HG03108 (cell line): ENCODE measurements around the gene ZNF605.
"Not testable (repeated sequence)": the region's sequence is repeated elsewhere in the genome, so short reads cannot be mapped to it uniquely, and the experiment has no call there.

Source experiments
- ATAC-seq: cut with Tn5 transposase; IDR thresholded peaks from one replicate; pipeline ENCODE4 v1.9.1; 2021; ENCODE audit warnings: moderate library complexity; ENCODE audit not compliant: unreplicated experiment

Gene ZNF605

GRCh38 chr12:132956011-132956788, at the start of gene ZNF605:
Gene ZNF605, minus strand, starts transcription at chr12:132956306. Its CDS starts 10,671 bp downstream, at chr12:132945635.
- peak; percentile 96 for ATAC-seq

- no peak for ATAC-seq
These were observed 42.6 kb upstream of the ZNF605 start for GRCh38 chr12:132998741-132999140.

GRCh38 chr12:132986885-132987225, 30.7 kb upstream of the ZNF605 start:
- ATAC-seq: no peak

- ATAC-seq: peak; percentile 98
These were observed 30.1 kb upstream of the ZNF605 start, which contains the start of gene ZNF26 for GRCh38 chr12:132986001-132986884. Gene ZNF26, plus strand, starts transcription at chr12:132986367. Its CDS starts 474 bp downstream, at chr12:132986841.

GRCh38 chr12:132976870-132977269, 20.8 kb upstream of the ZNF605 start:
- not testable (repeated sequence) for ATAC-seq

GRCh38 chr12:132972374-132972773, 16.3 kb upstream of the ZNF605 start:
- no peak for ATAC-seq

GRCh38 chr12:132967736-132968135, 11.6 kb upstream of the ZNF605 start:
- ATAC-seq: no peak

GRCh38 chr12:132966676-132967415, 10.7 kb upstream of the ZNF605 start:
- ATAC-seq: no peak

- ATAC-seq: no peak
These were observed 9.7 kb upstream of the ZNF605 start for GRCh38 chr12:132965796-132966195.

GRCh38 chr12:132963947-132964346, 7.8 kb upstream of the ZNF605 start:
- not testable (repeated sequence) for ATAC-seq

GRCh38 chr12:132961790-132962189, 5.7 kb upstream of the ZNF605 start:
- not testable (repeated sequence) for ATAC-seq

- ATAC-seq: peak; percentile 20
These were observed 754 bp downstream of the ZNF605 start for GRCh38 chr12:132955094-132956010.

- no peak for ATAC-seq
These were observed 1.5 kb downstream of the ZNF605 start for GRCh38 chr12:132954471-132955048.

- ATAC-seq: no peak
These were observed 2.3 kb downstream of the ZNF605 start for GRCh38 chr12:132953771-132954170.

GRCh38 chr12:132953163-132953425, 3.0 kb downstream of the ZNF605 start:
- no peak for ATAC-seq

GRCh38 chr12:132952371-132953162, 3.5 kb downstream of the ZNF605 start:
- no peak for ATAC-seq

- no peak for ATAC-seq
These were observed 4.5 kb downstream of the ZNF605 start for GRCh38 chr12:132951649-132952048.

GRCh38 chr12:132950844-132951535, 5.1 kb downstream of the ZNF605 start:
- ATAC-seq: no peak
